WTC11 (cell line): Measurements from ENCODE around the gene SAP30BP.

Experiments
- ATF3 ChIP-seq: sonication (generic); formaldehyde crosslinking; conservative IDR thresholded peaks from 2 replicates; pipeline ENCODE4 v1.8.1; 2022; ENCODE audit warnings: mild to moderate bottlenecking, missing genetic modification reagents
- CREB1 ChIP-seq: sonication (generic); formaldehyde crosslinking; IDR thresholded peaks from 2 replicates; pipeline ENCODE4 v1.8.0; 2023; ENCODE audit warnings: mild to moderate bottlenecking, missing genetic modification reagents
- CREM ChIP-seq: sonication (generic); formaldehyde crosslinking; IDR thresholded peaks from 2 replicates; pipeline ENCODE4 v1.8.1; 2022; ENCODE audit warnings: mild to moderate bottlenecking, missing genetic modification reagents, moderate library complexity
- ESRRA ChIP-seq: sonication (generic); formaldehyde crosslinking; IDR thresholded peaks from 2 replicates; pipeline ENCODE4 v1.8.1; 2022; ENCODE audit warnings: mild to moderate bottlenecking, missing genetic modification reagents, borderline replicate concordance
- PRDM15 ChIP-seq: sonication (generic); formaldehyde crosslinking; IDR thresholded peaks from 2 replicates; pipeline ENCODE4 v1.8.0; 2022; ENCODE audit warnings: missing genetic modification reagents
- TCF7 ChIP-seq: sonication (generic); formaldehyde crosslinking; IDR thresholded peaks from 2 replicates; pipeline ENCODE4 v1.8.0; 2022; ENCODE audit warnings: mild to moderate bottlenecking, low read depth, missing genetic modification reagents, moderate library complexity
- TF ChIP-seq, protein P1 (sequence below): fragments of 200-600 bp; IDR thresholded peaks from 2 replicates; pipeline ENCODE4 v1.8.0; 2022; ENCODE audit warnings: antibody characterized with exemption
- TF ChIP-seq, protein P2 (sequence below): fragments of 250-450 bp; sonication (Bioruptor Pico); IDR thresholded peaks from 2 replicates; pipeline ENCODE4 v1.9.0; 2021; ENCODE audit warnings: mild to moderate bottlenecking
- TF ChIP-seq, protein P3 (sequence below): sonication (generic); formaldehyde crosslinking; IDR thresholded peaks from 2 replicates; pipeline ENCODE4 v1.8.1; 2023; ENCODE audit warnings: mild to moderate bottlenecking, missing genetic modification reagents

GRCh38 chr17:75751676-75752404 is 84.7 kb downstream of the SAP30BP start:
- TF ChIP-seq, protein P1, sequence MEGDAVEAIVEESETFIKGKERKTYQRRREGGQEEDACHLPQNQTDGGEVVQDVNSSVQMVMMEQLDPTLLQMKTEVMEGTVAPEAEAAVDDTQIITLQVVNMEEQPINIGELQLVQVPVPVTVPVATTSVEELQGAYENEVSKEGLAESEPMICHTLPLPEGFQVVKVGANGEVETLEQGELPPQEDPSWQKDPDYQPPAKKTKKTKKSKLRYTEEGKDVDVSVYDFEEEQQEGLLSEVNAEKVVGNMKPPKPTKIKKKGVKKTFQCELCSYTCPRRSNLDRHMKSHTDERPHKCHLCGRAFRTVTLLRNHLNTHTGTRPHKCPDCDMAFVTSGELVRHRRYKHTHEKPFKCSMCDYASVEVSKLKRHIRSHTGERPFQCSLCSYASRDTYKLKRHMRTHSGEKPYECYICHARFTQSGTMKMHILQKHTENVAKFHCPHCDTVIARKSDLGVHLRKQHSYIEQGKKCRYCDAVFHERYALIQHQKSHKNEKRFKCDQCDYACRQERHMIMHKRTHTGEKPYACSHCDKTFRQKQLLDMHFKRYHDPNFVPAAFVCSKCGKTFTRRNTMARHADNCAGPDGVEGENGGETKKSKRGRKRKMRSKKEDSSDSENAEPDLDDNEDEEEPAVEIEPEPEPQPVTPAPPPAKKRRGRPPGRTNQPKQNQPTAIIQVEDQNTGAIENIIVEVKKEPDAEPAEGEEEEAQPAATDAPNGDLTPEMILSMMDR: no peak
- TF ChIP-seq CREM (CRISPR knock-in tag): no peak
- TF ChIP-seq CREB1 (CRISPR knock-in tag): no peak
- TF ChIP-seq TCF7: no peak
- TF ChIP-seq PRDM15 (CRISPR knock-in tag): no peak
- TF ChIP-seq ATF3: no peak
- no peak for TF ChIP-seq ESRRA (CRISPR knock-in tag)
- TF ChIP-seq, protein P2, sequence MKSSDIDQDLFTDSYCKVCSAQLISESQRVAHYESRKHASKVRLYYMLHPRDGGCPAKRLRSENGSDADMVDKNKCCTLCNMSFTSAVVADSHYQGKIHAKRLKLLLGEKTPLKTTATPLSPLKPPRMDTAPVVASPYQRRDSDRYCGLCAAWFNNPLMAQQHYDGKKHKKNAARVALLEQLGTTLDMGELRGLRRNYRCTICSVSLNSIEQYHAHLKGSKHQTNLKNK: no peak
- TF ChIP-seq, protein P3, sequence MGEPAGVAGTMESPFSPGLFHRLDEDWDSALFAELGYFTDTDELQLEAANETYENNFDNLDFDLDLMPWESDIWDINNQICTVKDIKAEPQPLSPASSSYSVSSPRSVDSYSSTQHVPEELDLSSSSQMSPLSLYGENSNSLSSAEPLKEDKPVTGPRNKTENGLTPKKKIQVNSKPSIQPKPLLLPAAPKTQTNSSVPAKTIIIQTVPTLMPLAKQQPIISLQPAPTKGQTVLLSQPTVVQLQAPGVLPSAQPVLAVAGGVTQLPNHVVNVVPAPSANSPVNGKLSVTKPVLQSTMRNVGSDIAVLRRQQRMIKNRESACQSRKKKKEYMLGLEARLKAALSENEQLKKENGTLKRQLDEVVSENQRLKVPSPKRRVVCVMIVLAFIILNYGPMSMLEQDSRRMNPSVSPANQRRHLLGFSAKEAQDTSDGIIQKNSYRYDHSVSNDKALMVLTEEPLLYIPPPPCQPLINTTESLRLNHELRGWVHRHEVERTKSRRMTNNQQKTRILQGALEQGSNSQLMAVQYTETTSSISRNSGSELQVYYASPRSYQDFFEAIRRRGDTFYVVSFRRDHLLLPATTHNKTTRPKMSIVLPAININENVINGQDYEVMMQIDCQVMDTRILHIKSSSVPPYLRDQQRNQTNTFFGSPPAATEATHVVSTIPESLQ (CRISPR knock-in tag): no peak
